ENCODE data around the gene SLC30A5.
"Not testable (repeated sequence)": the region's sequence is repeated elsewhere in the genome, so short reads cannot be mapped to it uniquely, and the experiment has no call there.

The SLC30A5 gene

DNA sequence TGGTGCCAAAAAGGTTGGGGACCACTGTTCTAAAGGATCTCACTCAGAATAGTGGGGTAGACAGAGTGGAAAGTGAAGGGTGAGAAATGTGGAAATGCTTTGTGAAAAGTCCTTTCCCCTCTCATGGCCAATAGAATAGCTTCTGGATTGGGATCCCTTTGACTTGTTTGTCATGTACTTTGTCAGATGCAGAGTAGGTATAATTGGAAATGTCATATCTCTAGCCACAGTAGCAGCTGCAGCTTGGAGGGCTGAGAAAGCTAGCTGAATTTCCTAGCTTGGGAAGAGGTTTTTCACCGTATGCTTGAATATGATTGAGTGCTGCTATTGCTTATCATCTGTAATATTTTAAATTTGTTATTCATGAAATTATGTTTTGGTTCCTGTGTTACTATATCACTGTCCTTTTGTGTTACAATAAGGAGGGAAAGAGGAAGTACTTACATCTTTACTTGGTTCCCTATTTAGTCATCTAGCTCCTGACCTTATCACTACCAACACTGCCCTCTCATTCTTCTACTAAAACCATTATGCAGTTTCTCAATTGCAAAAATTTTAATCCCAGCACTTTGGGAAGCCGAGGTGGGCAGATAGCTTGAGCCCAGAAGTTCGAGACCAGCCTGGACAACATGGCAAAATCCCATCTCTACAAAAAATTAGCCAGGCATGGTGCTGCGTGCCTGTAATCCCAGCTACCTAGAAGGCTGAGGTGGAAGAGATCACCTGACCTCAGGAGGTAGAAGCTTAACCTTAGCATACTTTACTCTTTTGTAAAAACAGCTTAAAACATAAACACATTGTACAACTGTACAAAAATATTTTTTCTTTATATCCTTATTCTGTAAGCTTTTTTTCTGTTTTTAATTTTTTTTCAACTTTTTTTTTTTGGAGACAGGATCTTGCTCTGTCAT lies 12.4 kb downstream of the SLC30A5 start:
- DNase-seq, result no peak

GRCh38 chr5:69108367-69108766 lies 14.6 kb downstream of the SLC30A5 start:
- DNase-seq, result not testable (repeated sequence)

- DNase-seq, result no peak
Observed at GRCh38 chr5:69113851-69114250, 20.0 kb downstream of the SLC30A5 start.

DNA sequence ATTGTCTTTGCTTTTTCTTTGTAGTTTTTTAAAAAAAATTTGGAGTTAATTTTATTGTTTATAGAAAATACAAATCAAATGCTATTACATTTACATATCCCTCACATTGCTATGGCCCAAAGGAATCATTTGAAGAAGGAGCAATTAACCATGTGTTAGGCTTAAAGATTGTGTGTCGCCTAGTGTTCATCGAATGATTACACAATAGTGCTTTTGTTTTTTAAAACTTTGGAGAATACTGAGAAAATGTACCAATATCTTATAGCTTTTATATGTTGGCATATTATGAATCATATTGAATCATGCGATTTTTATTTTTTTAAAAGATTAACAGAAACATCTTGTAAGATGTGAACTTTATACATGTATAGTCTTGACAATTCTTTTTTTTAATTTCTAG lies 21.7 kb downstream of the SLC30A5 start:
- DNase-seq, result no peak

- no peak for DNase-seq
Observed at GRCh38 chr5:69129413-69129812, 35.6 kb downstream of the SLC30A5 start.

DNA sequence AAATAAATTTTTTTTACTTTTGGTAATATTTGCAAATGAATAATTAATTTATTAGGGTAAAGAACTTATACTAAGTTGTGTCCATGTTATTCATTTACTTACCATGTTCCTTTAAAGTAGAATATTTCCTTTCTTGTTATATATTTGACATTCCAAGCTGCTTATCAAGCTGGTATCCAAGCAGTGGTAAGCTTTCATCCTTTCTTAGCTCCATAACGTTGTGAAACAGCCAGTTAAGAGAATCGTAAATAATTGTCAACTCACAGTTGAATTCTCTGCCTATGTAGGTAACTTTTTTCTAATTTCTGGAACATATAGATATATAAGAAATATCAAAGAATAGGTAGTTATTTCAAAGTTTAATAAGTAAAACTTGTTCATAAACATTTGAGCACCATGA lies 36.4 kb downstream of the SLC30A5 start:
- no peak for DNase-seq

- DNase-seq, result no peak
Observed at GRCh38 chr5:69131304-69131703, 37.5 kb downstream of the SLC30A5 start.

DNA sequence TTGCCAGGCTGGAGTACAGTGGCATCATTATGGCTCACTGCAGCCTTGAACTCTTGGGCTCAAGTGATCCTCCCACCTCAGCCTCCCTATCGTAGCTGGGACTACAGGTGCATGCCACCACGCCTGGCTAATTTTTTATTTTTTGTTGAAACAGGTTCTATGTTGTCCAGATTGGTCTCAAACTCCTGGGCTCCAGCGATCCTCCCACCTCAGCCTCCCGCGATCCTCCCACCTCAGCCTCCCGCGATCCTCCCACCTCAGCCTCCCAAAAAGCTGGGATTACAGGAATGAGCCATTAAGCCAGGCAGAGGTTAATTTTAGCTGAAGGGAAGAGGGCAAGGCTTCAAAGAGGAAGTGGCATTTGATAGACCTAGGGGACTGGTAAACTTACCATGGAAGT lies 40.3 kb downstream of the SLC30A5 start:
- DNase-seq, result no peak

DNA sequence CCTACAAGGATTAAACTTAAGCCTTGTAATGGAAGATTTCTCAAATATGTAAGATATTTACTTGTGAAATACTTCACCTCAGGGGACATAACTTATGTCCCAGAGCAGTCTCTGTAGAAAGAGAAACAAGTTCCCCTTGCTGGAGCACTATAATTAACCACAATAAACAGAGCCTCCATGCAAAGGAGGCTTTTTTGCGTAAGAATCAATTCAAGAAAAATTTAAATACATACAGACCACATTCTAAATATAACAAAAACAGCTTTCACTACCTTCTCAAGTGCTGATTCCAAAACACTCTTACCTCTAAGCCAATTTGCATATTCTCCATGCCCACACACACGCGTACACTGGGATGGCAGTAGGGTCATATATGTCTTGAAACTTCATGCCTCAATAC lies 42.5 kb downstream of the SLC30A5 start:
- DNase-seq, result no peak

DNA sequence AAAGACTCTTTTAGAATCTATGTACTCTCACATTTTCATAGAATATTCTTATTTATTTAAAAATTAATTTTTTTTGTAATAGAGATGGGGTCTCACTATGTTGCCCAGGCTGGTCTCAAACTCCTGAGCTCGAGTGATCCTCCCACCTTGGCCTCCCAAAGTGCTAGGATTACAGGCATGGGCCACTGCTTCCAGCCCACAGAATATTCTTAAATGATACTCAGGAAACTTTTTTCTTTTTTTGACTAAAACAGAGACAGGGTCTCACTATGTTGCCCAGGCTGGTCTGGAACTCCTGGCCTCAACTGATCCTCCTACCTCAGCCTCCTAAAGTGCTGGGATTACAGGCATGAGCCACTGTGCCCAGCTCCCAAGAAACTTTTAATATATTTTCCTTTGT lies 43.4 kb downstream of the SLC30A5 start:
- DNase-seq, result not testable (repeated sequence)

- no peak for DNase-seq
Observed at GRCh38 chr5:69137807-69138206, 44.0 kb downstream of the SLC30A5 start.

- DNase-seq, result no peak
Observed at GRCh38 chr5:69138766-69139165, 45.0 kb downstream of the SLC30A5 start.

GRCh38 chr5:69140239-69140638 lies 46.4 kb downstream of the SLC30A5 start:
- DNase-seq, result not testable (repeated sequence)

DNA sequence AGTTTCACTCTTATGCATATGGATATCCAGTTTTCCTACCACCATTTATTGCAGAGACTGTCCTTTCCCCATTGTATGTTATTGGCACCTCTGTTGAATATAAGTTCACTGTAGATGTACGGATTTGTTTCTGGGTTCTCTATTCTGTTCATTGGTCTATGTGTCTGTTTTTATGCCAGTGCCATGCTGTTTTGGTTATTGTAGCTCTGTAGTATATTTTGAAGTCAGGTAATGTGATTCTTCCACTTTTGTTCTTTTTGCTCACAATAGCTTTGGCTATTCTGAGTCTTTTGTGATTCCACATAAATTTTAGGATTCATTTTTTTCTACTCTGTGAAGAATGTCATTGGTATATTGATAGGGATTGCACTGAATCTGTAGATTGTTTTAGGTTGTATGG lies 47.0 kb downstream of the SLC30A5 start:
- DNase-seq, result no peak

DNA sequence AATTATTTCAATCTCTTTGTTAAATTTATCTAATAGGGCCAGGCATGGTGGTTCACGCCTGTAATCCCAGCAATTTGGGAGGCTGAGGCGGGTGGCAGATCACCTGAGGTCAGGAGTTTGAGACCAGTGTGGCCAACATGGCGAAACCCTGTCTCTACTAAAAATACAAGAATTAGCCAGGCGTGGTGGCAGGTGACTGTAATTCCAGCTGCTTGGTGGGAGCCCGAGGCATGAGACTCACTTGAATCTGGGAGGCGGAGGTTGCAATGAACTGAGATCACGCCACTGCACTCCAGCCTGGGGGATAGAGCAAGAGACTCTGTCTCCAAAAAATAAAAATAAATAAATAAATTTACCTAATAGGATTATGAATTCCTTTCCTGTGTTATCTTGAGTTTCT lies 54.8 kb downstream of the SLC30A5 start:
- not testable (repeated sequence) for DNase-seq

GRCh38 chr5:69148981-69149675 lies 55.3 kb downstream of the SLC30A5 start:
- no peak for DNase-seq

GRCh38 chr5:69149676-69150010 lies 55.8 kb downstream of the SLC30A5 start:
- no peak for DNase-seq

- DNase-seq, result no peak
Observed at GRCh38 chr5:69152731-69153130, 58.9 kb downstream of the SLC30A5 start.

GRCh38 chr5:69156456-69156855 lies 62.6 kb downstream of the SLC30A5 start:
- no peak for DNase-seq

- no peak for DNase-seq
Observed at GRCh38 chr5:69158039-69158438, 64.2 kb downstream of the SLC30A5 start.

GRCh38 chr5:69160651-69161050 lies 66.8 kb downstream of the SLC30A5 start:
- no peak for DNase-seq

GRCh38 chr5:69166686-69167492 lies 73.1 kb downstream of the SLC30A5 start, which contains the start of gene CCNB1:
CCNB1 (plus strand) TSS chr5:69167150; CDS start chr5:69167263, 113 bp downstream.
- DNase-seq, result peak; percentile 97 to 98

DNA sequence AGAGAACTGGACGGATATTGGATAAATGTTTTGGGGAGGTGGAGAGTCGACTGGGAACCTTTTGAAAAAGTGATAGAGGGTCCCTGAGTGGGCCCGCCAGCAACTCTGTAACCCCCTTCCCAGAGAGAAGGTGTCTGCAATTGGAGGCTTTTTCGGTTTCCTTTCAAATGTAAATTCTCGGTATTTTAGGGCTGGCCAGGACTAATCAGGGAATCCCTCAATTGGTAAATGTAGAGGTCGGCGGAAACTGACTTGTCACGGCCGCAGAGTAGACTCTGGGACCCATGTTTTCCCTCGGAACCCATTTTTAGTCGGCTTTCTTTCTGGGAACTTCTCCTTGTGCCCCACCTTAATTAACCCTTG lies 73.7 kb downstream of the SLC30A5 start:
- DNase-seq, result no peak
